Measurements from ENCODE around the gene AKAP8. TPM values are rescaled to one million over a fixed set of nuclear protein-coding genes. Genes with fewer than 3 reads are reported as not detected.
"Not testable (repeated sequence)": the region's sequence is repeated elsewhere in the genome, so short reads cannot be mapped to it uniquely, and the experiment has no call there.

Gene AKAP8
- total RNA-seq = 24.3 and 30.2 TPM in 2 replicates

- peak; percentile 77 for DNase-seq (ENCODE audit: extremely low read depth, low read depth, low spot score)
Measured at GRCh38 chr19:15379083-15379998, at the start of gene AKAP8. AKAP8 (minus strand) TSS chr19:15379787; CDS start chr19:15379731, 56 bp downstream.

- no peak for DNase-seq (ENCODE audit: extremely low read depth, low read depth, low spot score)
Measured at GRCh38 chr19:15427991-15428471, 48.4 kb upstream of the AKAP8 start.

- no peak for DNase-seq (ENCODE audit: extremely low read depth, low read depth, low spot score)
Measured at GRCh38 chr19:15427350-15427700, 47.7 kb upstream of the AKAP8 start.

DNA sequence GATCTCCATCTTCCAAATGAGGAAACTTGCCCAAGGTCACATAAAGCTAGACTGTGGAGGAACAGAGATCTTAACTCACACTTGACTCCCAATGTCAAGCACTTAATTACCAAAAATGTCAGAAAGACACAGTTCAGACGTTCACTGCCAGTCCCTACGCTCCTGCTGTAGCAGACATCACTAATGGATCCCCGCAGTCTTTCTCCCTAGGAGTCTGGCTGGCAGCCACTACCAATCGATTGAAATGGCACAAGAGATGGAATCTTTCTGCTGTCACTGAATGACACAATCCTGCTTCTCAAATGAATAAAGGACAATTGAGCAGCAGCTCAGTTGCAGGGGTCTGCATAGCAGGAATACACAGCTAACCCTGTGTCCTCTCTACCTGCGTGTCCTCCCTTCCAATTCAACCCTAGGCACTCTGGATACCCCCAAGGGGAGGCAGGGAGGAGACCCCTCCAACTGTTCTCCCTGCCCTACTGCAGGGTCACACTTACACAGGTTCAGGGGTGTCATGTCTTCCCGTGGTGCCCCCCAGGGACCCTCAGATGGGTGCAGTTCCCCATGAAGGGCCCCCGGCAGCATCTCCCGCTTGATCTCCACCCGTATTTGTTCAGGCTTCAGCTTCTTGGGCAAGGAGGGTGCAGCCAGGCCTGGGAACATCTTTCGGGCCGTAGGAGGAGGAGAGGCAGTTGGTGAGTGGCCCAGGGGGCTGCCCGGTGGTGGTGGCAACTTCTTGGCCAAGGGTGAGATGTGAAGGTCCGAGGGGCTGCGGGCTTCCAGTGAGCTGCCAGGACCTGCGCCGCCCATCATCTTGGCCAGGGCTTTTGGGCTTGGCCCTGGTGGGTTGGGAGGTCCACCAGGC is 47.1 kb upstream of the AKAP8 start:
- DNase-seq (ENCODE audit: extremely low read depth, low read depth, low spot score) = no peak

GRCh38 chr19:15425321-15425950 is 45.8 kb upstream of the AKAP8 start:
- no peak for DNase-seq (ENCODE audit: extremely low read depth, low read depth, low spot score)

- no peak for DNase-seq (ENCODE audit: extremely low read depth, low read depth, low spot score)
Measured at GRCh38 chr19:15424692-15425272, 45.2 kb upstream of the AKAP8 start.

GRCh38 chr19:15424121-15424520 is 44.5 kb upstream of the AKAP8 start:
- no peak for DNase-seq (ENCODE audit: extremely low read depth, low read depth, low spot score)

GRCh38 chr19:15423130-15423529 is 43.5 kb upstream of the AKAP8 start:
- DNase-seq (ENCODE audit: extremely low read depth, low read depth, low spot score) = no peak

DNA sequence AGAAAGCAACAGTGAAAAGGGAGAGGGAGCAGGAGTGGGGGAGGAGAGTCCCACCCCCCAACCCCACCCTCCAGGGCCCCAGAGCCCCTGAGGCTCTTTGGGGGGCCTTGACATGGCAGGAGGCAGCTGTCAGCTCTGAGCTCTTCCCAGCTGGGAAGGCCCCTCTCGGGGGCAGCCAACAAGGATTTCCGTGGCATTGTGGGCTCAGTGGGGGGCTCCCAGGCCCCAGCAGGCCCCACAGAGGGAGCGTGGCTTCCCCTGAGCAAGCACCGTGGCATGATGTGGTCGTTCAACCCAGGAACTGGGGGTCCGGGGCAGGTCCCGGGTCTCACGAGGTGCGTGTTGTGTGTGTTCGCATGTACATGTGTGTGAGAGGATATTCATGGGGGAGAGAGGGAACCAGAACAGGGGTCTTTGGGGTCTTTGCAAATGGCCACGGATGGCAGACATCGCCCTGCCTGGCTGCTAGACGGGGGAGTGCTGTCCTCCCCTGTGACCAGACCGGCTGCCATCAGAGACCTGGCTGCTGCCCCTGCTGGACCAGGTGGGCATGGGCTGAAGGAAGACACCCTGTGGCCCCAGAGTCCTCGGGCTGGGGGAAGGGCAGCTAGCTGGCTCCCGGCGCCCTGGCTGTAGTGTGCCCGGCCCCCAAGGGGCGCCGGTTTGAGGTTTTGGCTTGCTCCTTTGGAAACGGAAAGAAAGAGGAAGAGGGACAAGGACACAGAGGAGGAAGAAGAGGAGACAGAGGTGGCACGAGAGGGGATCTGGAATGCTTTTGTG is 42.9 kb upstream of the AKAP8 start:
- no peak for DNase-seq (ENCODE audit: extremely low read depth, low read depth, low spot score)

DNA sequence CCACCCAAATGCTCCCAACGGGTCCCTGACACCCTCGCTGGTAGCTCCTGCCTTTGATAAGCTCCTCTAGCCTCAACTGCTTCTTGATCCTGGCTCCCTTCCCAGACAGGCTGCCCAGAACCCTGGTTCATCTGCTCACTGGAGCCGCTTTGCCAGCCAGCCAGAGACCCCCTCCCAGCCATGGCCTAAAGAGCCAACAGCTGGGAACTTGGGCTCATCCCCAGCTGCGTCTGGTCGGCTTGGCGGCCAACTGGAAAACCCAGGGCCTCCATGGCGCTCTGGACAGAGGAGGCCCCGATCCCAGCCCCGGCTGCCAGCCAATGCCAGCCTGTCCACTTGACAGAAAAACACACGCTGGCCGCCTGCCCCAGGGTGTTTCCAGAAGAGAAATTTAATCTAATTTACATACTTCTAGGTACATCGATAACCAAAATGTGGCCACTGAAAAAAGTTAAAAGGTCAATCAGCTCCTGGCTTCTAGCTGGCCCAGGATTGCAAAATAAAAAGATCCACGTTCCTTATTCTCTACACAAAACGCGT is 42.2 kb upstream of the AKAP8 start:
- DNase-seq (ENCODE audit: extremely low read depth, low read depth, low spot score) = no peak

DNA sequence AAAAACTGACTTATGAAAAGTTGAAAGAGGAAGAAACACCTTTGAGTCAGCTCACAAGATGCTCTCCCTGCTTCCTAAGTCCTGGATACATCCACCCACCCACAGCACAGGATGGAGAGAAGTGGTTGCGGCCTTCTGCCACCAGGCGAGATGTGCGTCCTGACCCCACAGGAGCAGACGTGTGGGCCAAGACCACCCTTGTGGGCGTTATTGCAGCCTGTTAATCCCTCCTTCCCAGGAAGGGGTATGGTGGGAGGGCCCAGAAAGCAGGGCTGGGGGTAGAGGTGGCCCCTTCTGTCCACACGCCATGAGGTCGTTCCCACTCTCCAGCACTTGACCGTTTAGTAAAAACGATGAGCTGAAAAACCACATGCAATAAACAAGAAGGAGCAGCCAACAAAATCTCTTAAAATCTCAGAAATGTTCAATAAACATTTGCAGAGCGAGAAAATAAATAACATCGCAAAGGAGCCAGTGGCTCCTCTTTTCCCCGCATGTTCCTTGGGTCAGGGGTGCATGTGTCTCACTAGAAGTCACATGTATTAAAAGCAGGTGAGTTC is 41.6 kb upstream of the AKAP8 start:
- no peak for DNase-seq (ENCODE audit: extremely low read depth, low read depth, low spot score)

- DNase-seq (ENCODE audit: extremely low read depth, low read depth, low spot score) = no peak
Measured at GRCh38 chr19:15419413-15420025, 39.9 kb upstream of the AKAP8 start.

DNA sequence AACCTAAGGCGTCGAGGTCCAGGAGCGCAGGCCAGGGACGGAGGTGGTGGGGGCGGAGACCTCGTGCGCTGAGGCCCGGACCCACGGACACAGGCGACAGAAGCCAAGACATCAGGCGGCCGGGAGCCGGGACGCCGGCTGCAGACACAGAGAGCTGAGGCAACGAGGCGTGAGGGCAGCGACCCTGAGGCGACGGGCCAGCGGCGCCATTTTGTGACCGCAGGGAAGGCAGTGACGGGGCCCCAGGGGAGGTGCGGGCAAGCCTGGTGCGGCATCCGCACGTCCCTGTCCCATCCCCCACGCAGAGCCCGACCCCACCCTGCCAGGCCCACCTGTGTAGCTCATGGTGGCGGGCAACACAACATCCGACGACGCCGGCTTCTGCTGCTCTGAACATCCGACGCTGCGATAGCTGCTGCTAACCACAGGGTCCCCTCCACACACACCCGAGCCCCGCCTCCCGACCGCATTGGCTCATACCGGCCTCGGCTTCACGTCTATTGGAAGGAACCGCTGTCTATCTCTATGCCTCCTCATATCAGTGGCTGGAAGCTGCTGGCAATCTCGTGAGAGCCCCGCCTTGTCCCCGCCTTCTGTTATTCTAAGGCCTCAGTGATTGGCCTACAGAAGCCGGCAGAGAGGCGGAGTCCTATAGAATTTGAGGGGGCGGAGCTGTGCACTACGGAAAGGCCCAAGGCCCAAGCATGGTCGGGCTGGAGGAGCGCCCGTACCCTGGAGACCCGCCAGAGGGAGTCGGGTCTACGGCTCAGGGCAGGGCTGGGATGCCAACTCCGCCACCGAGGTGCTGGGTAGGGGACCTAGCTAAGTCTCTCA is 39.2 kb upstream of the AKAP8 start, which contains the start of gene AKAP8L:
Gene AKAP8L, minus strand, starts transcription at position 410 of the 834 bp plus-strand sequence. Its CDS starts 65 bp downstream, at position 345.
- peak; percentile 98 for DNase-seq (ENCODE audit: extremely low read depth, low read depth, low spot score)

DNA sequence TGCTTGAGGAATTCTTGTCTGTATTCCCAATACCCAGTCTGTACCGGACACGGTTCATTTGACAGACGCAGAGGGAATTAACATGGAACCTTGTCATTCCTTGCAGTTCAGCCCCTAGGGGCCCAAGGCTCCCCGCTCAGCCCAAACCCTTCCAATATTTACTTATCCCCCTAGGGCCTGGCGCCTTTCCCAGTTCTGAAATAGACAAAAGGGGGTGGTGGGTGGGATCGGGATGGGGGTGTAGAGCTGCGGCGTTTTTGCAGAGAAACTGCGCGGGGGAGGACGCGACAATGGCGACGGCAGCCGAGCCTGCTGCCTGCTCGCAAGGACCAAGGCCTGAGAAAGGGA is 38.6 kb upstream of the AKAP8 start:
- no peak for DNase-seq (ENCODE audit: extremely low read depth, low read depth, low spot score)

GRCh38 chr19:15417699-15418098 is 38.1 kb upstream of the AKAP8 start:
- DNase-seq (ENCODE audit: extremely low read depth, low read depth, low spot score) = no peak

GRCh38 chr19:15412832-15413231 is 33.2 kb upstream of the AKAP8 start:
- no peak for DNase-seq (ENCODE audit: extremely low read depth, low read depth, low spot score)

- not testable (repeated sequence) for DNase-seq (ENCODE audit: extremely low read depth, low read depth, low spot score)
Measured at GRCh38 chr19:15411351-15411750, 31.8 kb upstream of the AKAP8 start.

DNA sequence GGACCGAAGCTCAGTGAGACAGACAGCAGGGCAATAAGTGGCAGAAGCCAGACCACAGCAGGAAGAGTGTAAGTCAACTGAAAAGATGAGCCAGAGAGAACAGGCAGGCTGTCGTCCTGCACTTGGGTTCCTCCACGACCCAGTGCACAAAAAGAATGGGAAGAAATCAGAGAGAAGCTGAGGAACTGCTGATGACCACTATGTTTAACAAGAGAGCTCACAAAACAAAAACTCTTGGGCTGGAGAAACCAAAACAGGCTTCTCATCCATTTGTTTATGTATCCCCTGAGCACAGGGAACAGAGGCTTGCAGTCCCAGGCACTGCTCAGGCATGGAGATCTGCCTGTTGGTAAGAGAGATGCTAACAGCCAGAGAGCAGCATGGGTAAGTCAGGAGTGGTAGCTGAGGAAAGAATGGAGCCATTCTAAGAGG is 25.2 kb upstream of the AKAP8 start:
- no peak for DNase-seq (ENCODE audit: extremely low read depth, low read depth, low spot score)

Data from glomerular endothelial cell (primary cell).